K562 (cell line): ENCODE results near the gene ANXA4. TPM values are rescaled to one million over a fixed set of nuclear protein-coding genes. Genes with fewer than 3 reads are reported as not detected.

Experiments
- ARID2 ChIP-seq: fragments of 450-650 bp; IDR thresholded peaks from 2 replicates; pipeline ENCODE4 v1.6.1; 2017; ENCODE audit warnings: antibody characterized with exemption, mild to moderate bottlenecking
- ARID4B ChIP-seq: sonication (generic); formaldehyde crosslinking; IDR thresholded peaks from 2 replicates; pipeline ENCODE4 v1.8.0; 2022; ENCODE audit warnings: mild to moderate bottlenecking, missing genetic modification reagents
- ATF1 ChIP-seq, 2 experiments: fragments of 450-650 bp in 1 of 2; IDR thresholded peaks; 2 replicates each; pipeline ENCODE4 v1.6.1; 2016; ENCODE audit warnings: missing compliant biosample characterization in 1 of 2, missing genetic modification characterization in 1 of 2
- CREB1 ChIP-seq, 2 experiments: sonication (generic) in 1 of 2; formaldehyde crosslinking in 1 of 2; IDR thresholded peaks; 2 replicates each; pipeline versions ENCODE4 v1.6.1 to v1.8.0; 2012 to 2022; ENCODE audit warnings: inconsistent platforms in 1 of 2, mild to moderate bottlenecking in 1 of 2, missing genetic modification reagents in 1 of 2, moderate library complexity in 1 of 2
- DMBX1 ChIP-seq: fragments of 250-450 bp; sonication (Bioruptor Pico); IDR thresholded peaks from 2 replicates; pipeline ENCODE4 v1.8.0; 2022; ENCODE audit warnings: inconsistent platforms, mild to moderate bottlenecking, moderate library complexity, borderline replicate concordance
- GABPA ChIP-seq: fragments of 200-800 bp; sonication (Bioruptor generic); conservative IDR thresholded peaks from 2 replicates; pipeline ENCODE4 v1.6.1; 2016; ENCODE audit warnings: low read depth, missing genetic modification characterization, missing compliant biosample characterization
- GATA2 ChIP-seq: sonication (generic); formaldehyde crosslinking; IDR thresholded peaks from 2 replicates; pipeline ENCODE4 v1.4.0; 2020; ENCODE audit warnings: mild to moderate bottlenecking, missing genetic modification reagents
- KLF16 ChIP-seq: IDR thresholded peaks from 2 replicates; pipeline ENCODE4 v1.6.1; 2016; ENCODE audit warnings: antibody characterized with exemption
- LARP7 ChIP-seq: fragments of 450-650 bp; IDR thresholded peaks from 2 replicates; pipeline ENCODE4 v1.6.1; 2016
- MCM3 ChIP-seq: fragments of 450-650 bp; IDR thresholded peaks from 2 replicates; pipeline ENCODE4 v1.6.1; 2016
- MEIS2 ChIP-seq: fragments of 450-650 bp; IDR thresholded peaks from 2 replicates; pipeline ENCODE4 v1.6.1; 2014; ENCODE audit warnings: mild to moderate bottlenecking; ENCODE audit not compliant: partially characterized antibody
- NCOA1 ChIP-seq: fragments of 450-650 bp; IDR thresholded peaks from 2 replicates; pipeline ENCODE4 v1.6.1; 2016; ENCODE audit warnings: low read depth
- ZNF324 ChIP-seq: fragments of 250-450 bp; sonication (Bioruptor Pico); IDR thresholded peaks from 2 replicates; pipeline ENCODE4 v1.4.0; 2020; ENCODE audit warnings: mild to moderate bottlenecking
- ZZZ3 ChIP-seq: fragments of 450-650 bp; IDR thresholded peaks from 2 replicates; pipeline ENCODE4 v1.6.1; 2016; ENCODE audit warnings: antibody characterized with exemption, mild to moderate bottlenecking, moderate library complexity
- polyA plus RNA-seq, 8 experiments: library from polyadenylated mRNA; depleted of rRNA in 4 of 8; stranded (reverse) in 5 of 8; unstranded in 3 of 8; fragments of >200 nt; fragmentation: Nextera tagmentation in 2 of 8; fragmentation: Illumina TruSeq in 1 of 8; extraction: Ambion mirVana in 2 of 8; extraction: Trizol in 1 of 8; gene quantifications; 2 replicates each; pipeline versions ENCODE4 v1.2.1 to v1.2.3, GENCODE V29; 2011 to 2014; ENCODE audit warnings: inconsistent platforms in 1 of 8, missing spikeins in 1 of 8
- total RNA-seq, 7 experiments: library from RNA; depleted of rRNA in 6 of 7; stranded (reverse); fragments of >200 nt in 6 of 7; fragmentation: Illumina TruSeq in 2 of 7; extraction: Trizol in 2 of 7; gene quantifications; 2 replicates each; pipeline versions ENCODE4 v1.2.1 to v1.2.3, GENCODE V29; 2011 to 2021; ENCODE audit warnings: low replicate concordance in 1 of 7
- TF ChIP-seq, protein P1 (sequence below), 2 experiments: fragments of 450-650 bp; IDR thresholded peaks; 2 replicates each; pipeline ENCODE4 v1.6.1; 2018; ENCODE audit warnings: mild to moderate bottlenecking in 2 of 2, low read depth in 1 of 2; ENCODE audit not compliant: partially characterized antibody in 2 of 2
- TF ChIP-seq, protein P2 (sequence below): IDR thresholded peaks from 2 replicates; pipeline ENCODE4 v1.6.1; 2012; ENCODE audit warnings: low read depth, low read length, improper control_type of control experiment, borderline replicate concordance
- TF ChIP-seq, protein P3 (sequence below): sonication (generic); formaldehyde crosslinking; IDR thresholded peaks from 2 replicates; pipeline ENCODE4 v1.4.0; 2020; ENCODE audit warnings: mild to moderate bottlenecking, missing genetic modification reagents

ANXA4 gene
- total and polyA plus RNA-seq, 9 of the 15 experiments (the other 6 are each of a cell fraction or from before 2014, with no cell fraction given): 3.4 to 13.6 (median 11.6) TPM

DNA sequence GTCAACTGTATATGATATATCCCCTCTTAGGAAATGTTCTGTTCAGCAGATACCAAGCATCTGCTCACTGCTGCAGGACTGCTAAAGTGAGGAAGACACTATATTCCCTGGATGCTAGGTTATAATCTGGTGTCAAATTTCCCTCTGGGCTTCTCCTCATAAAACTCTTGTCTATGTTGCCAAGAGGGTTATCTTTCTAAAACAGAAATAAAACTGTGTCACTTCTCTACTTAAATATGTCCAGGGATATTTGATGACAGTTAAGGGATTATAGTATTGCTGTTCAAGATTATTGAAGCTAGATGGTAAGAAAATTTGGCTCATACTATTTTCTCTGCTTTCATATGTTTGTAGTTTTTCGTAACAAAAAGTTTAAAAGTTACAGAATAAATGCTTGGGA is 121.4 kb downstream of the ANXA4 start (continued):
- TF ChIP-seq ARID4B (CRISPR knock-in tag): no peak
- no peak for TF ChIP-seq ZZZ3
- TF ChIP-seq GABPA (tag): no peak
- no peak for TF ChIP-seq NCOA1
- TF ChIP-seq CREB1 (IDR thresholded peaks at IDR 0.05): no peak
- TF ChIP-seq CREB1 (CRISPR knock-in tag; IDR thresholded peaks at IDR 0.05): no peak
- TF ChIP-seq MCM3: no peak
- no peak for TF ChIP-seq DMBX1 (CRISPR knock-in tag)
- TF ChIP-seq ATF1 (CRISPR knock-in tag; IDR thresholded peaks at IDR 0.05): no peak
- TF ChIP-seq ATF1 (tag; IDR thresholded peaks at IDR 0.05): no peak
- TF ChIP-seq ZNF324 (CRISPR knock-in tag): no peak
- TF ChIP-seq, protein P1, sequence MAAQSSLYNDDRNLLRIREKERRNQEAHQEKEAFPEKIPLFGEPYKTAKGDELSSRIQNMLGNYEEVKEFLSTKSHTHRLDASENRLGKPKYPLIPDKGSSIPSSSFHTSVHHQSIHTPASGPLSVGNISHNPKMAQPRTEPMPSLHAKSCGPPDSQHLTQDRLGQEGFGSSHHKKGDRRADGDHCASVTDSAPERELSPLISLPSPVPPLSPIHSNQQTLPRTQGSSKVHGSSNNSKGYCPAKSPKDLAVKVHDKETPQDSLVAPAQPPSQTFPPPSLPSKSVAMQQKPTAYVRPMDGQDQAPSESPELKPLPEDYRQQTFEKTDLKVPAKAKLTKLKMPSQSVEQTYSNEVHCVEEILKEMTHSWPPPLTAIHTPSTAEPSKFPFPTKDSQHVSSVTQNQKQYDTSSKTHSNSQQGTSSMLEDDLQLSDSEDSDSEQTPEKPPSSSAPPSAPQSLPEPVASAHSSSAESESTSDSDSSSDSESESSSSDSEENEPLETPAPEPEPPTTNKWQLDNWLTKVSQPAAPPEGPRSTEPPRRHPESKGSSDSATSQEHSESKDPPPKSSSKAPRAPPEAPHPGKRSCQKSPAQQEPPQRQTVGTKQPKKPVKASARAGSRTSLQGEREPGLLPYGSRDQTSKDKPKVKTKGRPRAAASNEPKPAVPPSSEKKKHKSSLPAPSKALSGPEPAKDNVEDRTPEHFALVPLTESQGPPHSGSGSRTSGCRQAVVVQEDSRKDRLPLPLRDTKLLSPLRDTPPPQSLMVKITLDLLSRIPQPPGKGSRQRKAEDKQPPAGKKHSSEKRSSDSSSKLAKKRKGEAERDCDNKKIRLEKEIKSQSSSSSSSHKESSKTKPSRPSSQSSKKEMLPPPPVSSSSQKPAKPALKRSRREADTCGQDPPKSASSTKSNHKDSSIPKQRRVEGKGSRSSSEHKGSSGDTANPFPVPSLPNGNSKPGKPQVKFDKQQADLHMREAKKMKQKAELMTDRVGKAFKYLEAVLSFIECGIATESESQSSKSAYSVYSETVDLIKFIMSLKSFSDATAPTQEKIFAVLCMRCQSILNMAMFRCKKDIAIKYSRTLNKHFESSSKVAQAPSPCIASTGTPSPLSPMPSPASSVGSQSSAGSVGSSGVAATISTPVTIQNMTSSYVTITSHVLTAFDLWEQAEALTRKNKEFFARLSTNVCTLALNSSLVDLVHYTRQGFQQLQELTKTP (IDR thresholded peaks at IDR 0.05; ENCODE audit: low read depth in 1 of 2, partially characterized antibody in 2 of 2): no peak
- no peak for TF ChIP-seq ARID2
- TF ChIP-seq KLF16: no peak
- TF ChIP-seq, protein P2, sequence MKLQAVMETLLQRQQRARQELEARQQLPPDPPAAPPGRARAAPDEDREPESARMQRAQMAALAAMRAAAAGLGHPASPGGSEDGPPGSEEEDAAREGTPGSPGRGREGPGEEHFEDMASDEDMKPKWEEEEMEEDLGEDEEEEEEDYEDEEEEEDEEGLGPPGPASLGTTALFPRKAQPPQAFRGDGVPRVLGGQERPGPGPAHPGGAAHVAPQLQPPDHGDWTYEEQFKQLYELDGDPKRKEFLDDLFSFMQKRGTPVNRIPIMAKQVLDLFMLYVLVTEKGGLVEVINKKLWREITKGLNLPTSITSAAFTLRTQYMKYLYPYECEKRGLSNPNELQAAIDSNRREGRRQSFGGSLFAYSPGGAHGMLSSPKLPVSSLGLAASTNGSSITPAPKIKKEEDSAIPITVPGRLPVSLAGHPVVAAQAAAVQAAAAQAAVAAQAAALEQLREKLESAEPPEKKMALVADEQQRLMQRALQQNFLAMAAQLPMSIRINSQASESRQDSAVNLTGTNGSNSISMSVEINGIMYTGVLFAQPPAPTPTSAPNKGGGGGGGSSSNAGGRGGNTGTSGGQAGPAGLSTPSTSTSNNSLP: no peak
- TF ChIP-seq GATA2: 0 out of 2 replicates have a peak, but pooled peaks have one; percentile 15
- TF ChIP-seq MEIS2: peak; percentile 51
- TF ChIP-seq, protein P3, sequence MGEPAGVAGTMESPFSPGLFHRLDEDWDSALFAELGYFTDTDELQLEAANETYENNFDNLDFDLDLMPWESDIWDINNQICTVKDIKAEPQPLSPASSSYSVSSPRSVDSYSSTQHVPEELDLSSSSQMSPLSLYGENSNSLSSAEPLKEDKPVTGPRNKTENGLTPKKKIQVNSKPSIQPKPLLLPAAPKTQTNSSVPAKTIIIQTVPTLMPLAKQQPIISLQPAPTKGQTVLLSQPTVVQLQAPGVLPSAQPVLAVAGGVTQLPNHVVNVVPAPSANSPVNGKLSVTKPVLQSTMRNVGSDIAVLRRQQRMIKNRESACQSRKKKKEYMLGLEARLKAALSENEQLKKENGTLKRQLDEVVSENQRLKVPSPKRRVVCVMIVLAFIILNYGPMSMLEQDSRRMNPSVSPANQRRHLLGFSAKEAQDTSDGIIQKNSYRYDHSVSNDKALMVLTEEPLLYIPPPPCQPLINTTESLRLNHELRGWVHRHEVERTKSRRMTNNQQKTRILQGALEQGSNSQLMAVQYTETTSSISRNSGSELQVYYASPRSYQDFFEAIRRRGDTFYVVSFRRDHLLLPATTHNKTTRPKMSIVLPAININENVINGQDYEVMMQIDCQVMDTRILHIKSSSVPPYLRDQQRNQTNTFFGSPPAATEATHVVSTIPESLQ (CRISPR knock-in tag): no peak
- TF ChIP-seq LARP7: no peak
